ENCODE data around the gene NPAS1.

DNA sequence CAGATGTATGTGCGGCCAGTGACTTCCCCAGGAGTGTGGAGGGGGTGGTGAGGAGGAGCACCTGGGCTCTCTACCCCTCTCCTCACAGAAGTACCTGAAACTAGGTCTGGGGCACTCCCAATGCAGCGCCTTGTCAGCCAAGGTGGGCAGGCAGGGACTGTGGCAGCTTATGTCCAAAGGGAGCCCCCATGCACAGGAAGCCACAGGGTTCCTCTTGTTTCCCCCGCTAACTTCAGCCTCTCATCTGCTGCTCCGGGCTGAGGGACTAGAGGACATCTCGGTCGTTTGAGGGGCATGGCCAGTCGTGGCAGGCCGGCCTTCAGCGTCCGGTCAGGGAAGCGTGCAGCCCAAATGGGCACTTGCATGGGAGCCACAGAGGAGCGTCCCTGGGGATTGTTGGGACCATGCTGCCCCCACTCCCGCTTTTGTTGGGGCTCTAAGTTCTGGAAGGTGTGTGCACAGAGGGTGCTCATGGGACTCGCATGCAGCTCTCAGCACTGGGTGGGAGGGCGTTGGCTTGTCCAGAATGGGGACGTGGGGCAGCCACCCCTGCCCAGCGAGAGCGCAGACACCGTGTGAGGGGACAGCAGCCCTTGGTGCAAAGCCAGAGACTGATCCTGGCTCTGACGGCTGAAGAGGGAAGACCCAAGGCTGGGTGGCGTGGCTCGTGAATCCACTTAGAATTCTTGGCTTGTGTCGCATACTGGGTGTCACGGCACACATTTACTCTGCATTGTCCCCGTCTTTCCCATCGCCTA is 16.6 kb upstream of the NPAS1 start:
- TF ChIP-seq, protein P1, sequence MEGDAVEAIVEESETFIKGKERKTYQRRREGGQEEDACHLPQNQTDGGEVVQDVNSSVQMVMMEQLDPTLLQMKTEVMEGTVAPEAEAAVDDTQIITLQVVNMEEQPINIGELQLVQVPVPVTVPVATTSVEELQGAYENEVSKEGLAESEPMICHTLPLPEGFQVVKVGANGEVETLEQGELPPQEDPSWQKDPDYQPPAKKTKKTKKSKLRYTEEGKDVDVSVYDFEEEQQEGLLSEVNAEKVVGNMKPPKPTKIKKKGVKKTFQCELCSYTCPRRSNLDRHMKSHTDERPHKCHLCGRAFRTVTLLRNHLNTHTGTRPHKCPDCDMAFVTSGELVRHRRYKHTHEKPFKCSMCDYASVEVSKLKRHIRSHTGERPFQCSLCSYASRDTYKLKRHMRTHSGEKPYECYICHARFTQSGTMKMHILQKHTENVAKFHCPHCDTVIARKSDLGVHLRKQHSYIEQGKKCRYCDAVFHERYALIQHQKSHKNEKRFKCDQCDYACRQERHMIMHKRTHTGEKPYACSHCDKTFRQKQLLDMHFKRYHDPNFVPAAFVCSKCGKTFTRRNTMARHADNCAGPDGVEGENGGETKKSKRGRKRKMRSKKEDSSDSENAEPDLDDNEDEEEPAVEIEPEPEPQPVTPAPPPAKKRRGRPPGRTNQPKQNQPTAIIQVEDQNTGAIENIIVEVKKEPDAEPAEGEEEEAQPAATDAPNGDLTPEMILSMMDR (IDR thresholded peaks at IDR 0.05; ENCODE audit: low read depth, low read length), result no peak
- TF ChIP-seq EZH2phosphoT487 (IDR thresholded peaks at IDR 0.05; ENCODE audit: low read depth), result no peak

Measured in OCI-LY3 (cell line).